ENCODE measurements around the gene PIP5K1C. TPM values are rescaled to one million over a fixed set of nuclear protein-coding genes. Genes with fewer than 3 reads are reported as not detected.
A peak's percentile ranks its signal among the peaks of the same experiment; 100 is the strongest.

PIP5K1C gene
- total and polyA plus RNA-seq, 9 of the 15 experiments (the other 6 are each of a cell fraction or from before 2014, with no cell fraction given): 0.38 to 22.1 (median 4.1) TPM

DNA sequence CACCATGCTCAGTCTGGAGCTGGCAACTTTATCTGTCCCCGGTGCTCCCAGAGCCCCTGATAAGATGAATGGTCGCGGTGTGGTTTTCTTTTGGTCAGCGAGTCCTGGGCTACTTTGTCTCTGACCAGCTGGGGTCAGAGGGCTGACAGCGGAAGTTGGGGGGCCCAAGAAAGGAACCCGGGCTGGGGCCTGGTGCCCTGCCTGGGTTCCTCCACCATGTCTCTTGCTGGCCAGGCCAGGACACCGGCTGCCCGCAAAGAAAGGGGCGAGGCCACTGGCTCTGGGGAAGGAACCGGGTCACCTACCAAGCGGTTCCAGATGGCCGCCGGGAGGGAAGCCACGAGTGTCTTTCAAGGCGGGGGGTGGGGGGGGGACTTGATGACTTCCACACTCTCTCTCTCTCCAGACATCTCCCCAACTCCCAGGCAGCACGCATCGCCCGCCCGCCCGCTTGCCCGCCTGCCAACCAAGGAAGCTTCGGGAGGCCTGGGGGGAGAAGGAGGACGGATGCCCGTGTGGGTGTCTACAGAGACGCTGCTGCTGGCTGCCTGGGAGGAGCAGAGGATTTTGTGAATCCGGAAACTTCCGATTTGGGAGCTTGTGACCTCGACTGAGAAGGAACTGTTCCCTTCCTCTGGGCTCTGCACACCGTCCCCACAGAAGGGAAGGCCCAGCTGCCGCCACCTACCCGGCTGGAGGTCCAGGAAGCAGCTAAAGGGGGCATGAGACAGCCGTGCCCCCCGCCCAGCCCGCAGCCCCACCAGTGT lies 1.1 kb downstream of the PIP5K1C start (continued):
- TF ChIP-seq, protein P1, sequence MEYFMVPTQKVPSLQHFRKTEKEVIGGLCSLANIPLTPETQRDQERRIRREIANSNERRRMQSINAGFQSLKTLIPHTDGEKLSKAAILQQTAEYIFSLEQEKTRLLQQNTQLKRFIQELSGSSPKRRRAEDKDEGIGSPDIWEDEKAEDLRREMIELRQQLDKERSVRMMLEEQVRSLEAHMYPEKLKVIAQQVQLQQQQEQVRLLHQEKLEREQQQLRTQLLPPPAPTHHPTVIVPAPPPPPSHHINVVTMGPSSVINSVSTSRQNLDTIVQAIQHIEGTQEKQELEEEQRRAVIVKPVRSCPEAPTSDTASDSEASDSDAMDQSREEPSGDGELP (CRISPR knock-in tag; IDR thresholded peaks at IDR 0.05; ENCODE audit: borderline replicate concordance): peak; percentile 73
- TF ChIP-seq NR2C2 (CRISPR knock-in tag; IDR thresholded peaks at IDR 0.05) (no peak), NR2C2 (tag; IDR thresholded peaks at IDR 0.05) (peak; percentile 78), CBFA2T3 (IDR thresholded peaks at IDR 0.05) (0 out of 2 replicates have a peak, but pooled peaks have one; percentile 6), GABPA (tag; conservative IDR thresholded peaks at IDR 0.05; ENCODE audit: low read depth) (peak; percentile 87), CHD1 (IDR thresholded peaks at IDR 0.05; ENCODE audit: low read length) (peak; percentile 75), ZNF395 (CRISPR knock-in tag; IDR thresholded peaks at IDR 0.05) (peak; percentile 61; the same call in 1 of the 2 replicates), HDAC1 (IDR thresholded peaks at IDR 0.05) (no peak), TAF1 (IDR thresholded peaks at IDR 0.05; ENCODE audit: control insufficient read depth, extremely low read depth, insufficient read depth, low read length, severe bottlenecking) (peak; percentile 11), SP1 (CRISPR knock-in tag; IDR thresholded peaks at IDR 0.05) (0 out of 2 replicates have a peak, but pooled peaks have one; percentile 38), PHTF2 (CRISPR knock-in tag; IDR thresholded peaks at IDR 0.05) (no peak), MNT (conservative IDR thresholded peaks at IDR 0.05) (0 out of 4 replicates have a peak, but pooled peaks have one; percentile 15 to 17), ARID1B (IDR thresholded peaks at IDR 0.05) (peak; percentile 14; the same call in 1 of the 2 replicates), ZNF253 (CRISPR knock-in tag; conservative IDR thresholded peaks at IDR 0.05) (no peak), DPF2 (IDR thresholded peaks at IDR 0.05) (no peak)
- TF ChIP-seq, protein P2, sequence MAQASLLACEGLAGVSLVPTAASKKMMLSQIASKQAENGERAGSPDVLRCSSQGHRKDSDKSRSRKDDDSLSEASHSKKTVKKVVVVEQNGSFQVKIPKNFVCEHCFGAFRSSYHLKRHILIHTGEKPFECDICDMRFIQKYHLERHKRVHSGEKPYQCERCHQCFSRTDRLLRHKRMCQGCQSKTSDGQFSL (CRISPR knock-in tag; IDR thresholded peaks at IDR 0.05): peak; percentile 91; the same call in 1 of the 2 replicates
- TF ChIP-seq, protein P2 (tag; IDR thresholded peaks at IDR 0.05): peak in 1 of 2 experiments; percentile 68; a peak in 2 of 4 replicates
